NCI-H1694 (cell line): ENCODE results near the gene SPATA20.

Source experiments
- DNase-seq: peaks from one replicate; lab custom pipeline; 2025; lab: John Stamatoyannopoulos, UW

SPATA20 gene

GRCh38 chr17:50559674-50560184, 12.8 kb downstream of the SPATA20 start:
- DNase-seq: no peak

DNA sequence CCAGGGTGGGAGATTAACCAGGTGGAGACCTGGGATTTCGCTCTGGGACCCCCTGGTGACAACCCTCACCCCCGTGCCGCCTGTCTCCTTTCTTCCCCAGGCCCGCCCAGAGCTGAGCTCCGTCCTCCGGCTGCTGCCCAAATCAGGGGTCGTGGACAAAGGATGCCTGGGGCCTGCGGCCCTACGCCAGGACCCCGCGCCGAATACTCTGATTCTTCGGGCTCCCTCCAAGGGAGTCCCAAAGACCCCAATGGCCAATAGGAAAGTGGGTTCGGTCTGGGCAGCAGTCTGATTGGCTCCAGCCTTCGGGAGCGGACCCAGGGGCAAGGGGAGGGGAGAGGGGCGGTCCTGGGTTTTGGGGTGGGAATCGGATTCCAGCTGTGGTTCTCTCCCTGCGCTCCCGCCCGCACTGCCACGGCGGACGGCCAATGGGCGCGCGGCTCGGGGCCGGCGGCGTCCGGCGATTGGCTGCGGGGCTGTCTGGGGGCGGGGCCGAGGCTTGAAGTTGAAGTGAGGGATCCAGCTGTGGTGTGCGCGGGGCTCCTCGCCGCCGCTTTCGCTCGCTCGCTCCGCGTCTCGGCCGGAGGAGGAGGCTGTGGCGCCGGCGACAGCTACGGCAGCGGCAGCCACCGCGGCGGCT, 13.3 kb downstream of the SPATA20 start, which contains the start of gene CACNA1G:
Gene CACNA1G, plus strand, starts transcription at position 531 of the 640 bp plus-strand sequence. CDS start 745 bp downstream, outside the sequence.
- peak; percentile 80 for DNase-seq

DNA sequence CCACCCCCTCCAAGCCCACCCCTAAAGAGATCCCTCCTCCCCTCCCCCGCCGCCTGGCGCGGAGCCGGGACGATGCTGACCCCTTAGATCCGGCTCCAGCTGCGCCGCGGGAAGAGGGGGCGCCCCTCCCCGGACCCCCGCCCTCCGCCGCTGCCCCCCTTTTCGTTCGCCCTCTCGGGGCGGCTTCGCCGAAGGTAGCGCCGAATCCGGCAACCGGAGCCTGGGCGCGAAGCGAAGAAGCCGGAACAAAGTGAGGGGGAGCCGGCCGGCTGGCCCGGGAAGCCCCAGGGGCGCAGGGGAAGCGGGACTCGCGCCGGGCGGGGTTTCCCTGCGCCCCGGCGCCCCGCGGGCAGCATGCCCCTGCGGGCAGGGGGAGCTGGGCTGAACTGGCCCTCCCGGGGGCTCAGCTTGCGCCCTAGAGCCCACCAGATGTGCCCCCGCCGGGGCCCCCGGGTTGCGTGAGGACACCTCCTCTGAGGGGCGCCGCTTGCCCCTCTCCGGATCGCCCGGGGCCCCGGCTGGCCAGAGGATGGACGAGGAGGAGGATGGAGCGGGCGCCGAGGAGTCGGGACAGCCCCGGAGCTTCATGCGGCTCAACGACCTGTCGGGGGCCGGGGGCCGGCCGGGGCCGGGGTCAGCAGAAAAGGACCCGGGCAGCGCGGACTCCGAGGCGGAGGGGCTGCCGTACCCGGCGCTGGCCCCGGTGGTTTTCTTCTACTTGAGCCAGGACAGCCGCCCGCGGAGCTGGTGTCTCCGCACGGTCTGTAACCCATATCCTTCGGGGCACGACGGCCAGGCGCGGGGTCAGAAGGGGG, 14.2 kb downstream of the SPATA20 start:
- DNase-seq: no peak

DNA sequence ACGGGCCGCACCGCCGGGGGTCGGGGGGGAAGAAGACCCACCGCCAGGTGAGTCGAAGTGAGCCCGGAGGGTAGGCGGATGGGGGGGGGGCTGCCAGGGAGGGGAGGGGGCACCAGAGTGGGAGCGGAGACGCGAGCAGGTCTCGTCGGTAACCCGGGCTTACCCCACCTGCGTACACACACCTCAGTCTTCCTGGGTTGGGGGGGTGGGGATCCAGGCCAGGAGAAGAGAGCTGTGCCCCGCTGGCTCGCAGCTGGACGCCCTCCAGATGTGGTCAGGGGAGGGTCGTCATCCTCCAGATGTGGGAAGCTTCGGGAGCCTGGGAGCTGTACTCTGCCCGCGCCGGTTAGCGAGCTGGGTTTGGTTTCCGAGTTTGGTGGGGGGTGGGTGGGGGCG, 14.8 kb downstream of the SPATA20 start:
- no peak for DNase-seq

- DNase-seq: no peak
These were observed 15.5 kb downstream of the SPATA20 start for GRCh38 chr17:50562242-50563091.

- no peak for DNase-seq
These were observed 16.1 kb downstream of the SPATA20 start for GRCh38 chr17:50563092-50563511.

DNA sequence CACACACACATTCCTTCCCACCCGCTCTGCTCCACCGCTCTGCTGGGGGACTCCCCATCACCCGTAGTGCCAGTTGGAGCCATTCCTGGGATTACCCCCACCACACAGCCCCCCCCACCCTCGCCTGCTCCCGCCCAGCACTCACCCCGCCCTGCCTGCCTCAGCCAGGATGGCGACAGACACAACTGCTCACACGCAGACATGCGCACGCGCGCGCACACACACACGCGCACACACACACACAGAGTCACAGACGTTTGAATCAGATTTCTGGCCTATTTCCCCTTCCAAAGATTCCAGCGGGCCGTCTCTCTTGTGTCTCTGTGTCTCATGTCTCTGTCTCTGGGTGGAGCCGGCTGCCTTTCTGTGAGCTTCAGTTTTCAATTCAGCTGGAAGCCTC, 17.9 kb downstream of the SPATA20 start:
- DNase-seq: peak; percentile 68

DNA sequence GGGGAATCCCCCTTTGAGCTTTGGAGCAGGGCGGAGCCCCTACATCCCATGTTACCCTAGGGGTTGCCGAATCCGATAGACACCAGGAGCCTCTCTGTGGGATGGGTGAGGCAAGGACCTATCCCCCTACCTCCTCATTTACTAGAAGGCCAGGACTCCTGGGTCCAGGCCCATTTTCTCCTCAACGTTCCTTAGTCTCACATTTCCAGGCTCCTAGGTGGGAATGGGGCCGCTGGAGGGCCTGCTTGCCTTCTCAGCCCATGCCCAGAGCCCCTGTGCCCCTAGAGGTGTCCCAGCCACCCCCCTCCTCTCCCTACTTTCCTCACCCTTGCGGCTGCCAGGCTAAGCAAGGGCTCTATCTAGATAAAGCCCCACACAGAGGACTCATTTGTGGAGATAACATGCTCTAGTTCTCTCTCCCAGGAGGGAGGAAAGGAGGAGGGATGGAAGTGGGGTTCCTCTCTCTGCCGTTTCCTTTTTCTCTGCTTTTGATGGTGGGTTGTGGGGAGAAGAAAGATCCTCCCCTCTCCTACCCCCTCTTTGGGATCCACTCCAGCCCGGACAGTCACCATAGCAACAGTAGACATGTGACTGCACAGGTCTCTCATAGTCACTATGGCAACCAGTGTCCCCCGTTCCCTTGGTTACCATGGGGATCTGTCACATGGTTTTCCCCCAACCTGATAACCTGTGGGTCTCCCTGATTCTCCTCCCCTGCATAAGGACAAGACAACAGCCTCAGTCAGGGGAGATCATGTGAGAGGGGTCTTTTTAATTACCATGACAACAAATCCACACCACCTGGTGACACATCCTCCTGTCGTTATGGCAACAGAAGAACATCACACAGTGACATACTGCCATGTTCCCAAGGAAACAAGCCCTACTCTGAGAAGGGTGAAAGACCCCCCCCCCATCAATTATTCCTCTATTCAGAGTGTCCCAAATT, 18.7 kb downstream of the SPATA20 start:
- peak; percentile 55 for DNase-seq

- DNase-seq: no peak
These were observed 19.9 kb downstream of the SPATA20 start for GRCh38 chr17:50566886-50567285.

DNA sequence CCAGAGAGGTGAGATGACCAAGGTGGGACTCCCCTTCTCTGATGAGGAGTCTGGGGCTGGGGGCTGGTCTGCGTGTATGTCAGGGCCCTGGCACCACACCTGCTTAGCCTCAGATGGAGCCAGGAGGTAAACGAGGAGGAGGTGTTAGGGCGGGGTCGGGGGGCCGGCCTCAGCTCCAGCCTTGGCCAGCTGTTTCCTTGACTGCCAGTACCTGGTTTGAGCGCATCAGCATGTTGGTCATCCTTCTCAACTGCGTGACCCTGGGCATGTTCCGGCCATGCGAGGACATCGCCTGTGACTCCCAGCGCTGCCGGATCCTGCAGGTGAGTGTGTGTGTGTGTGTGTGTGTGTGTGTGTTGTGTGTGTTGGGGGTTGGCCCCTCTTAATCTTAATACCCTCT, 21.7 kb downstream of the SPATA20 start:
- no peak for DNase-seq

GRCh38 chr17:50569592-50569991, 22.6 kb downstream of the SPATA20 start:
- DNase-seq: no peak

GRCh38 chr17:50570032-50570431, 23.1 kb downstream of the SPATA20 start:
- no peak for DNase-seq

DNA sequence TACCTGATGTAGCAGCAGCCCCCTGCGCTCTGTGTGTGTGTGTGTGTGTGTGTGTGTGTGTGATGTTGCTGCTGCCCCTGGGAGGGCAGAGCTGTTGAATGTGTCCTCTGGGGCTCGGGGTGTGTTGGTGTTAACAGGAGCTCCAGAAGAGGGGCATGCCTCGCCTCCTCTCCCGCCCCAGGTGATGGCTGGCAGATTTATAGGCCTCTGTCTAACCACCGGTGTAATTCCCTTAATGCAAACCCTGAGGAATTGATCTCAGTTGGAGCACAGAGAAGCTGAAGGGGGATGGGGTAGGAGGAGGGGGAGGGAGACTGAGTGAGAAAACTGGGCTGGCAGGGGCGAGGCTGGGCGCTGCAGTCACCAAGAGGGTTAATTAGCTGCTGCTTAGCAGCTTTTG, 23.6 kb downstream of the SPATA20 start:
- no peak for DNase-seq

- no peak for DNase-seq
These were observed 24.7 kb downstream of the SPATA20 start for GRCh38 chr17:50571681-50572080.

GRCh38 chr17:50572541-50572940, 25.6 kb downstream of the SPATA20 start:
- no peak for DNase-seq

DNA sequence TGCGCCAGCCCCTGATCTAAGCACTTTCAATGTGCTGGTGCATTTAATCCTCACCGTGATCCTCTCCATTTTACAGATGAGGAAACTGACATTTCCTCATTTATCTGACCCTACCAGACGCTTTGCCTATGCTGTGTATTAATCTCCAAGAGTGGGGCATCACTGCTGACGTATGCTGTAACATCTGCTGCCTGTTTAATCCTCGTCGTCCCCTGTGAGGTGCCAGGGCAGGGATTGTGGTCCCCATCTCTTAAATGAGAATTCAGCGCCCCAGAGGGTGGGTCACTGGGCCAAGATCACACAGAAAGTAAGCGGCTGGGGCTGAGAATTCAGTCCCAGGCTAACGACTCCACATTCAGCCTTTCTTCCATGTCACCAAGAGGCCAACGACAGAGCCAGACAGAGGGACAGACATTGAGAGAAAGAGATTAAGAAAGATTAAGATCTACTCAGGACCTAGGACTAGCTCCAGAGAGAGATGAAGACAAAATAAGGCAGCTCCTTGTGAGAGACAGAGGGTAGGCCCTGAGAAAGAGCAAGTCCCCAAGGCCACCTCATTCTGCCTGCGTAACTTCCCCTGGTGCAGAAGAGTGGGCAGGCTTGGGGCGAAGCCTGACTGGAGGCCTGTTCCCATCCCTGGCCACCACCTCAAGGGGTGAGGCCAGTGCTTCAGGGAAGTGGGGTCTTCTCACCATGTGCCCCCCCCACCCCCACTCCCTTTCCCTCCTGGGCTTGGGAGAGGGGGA, 27.1 kb downstream of the SPATA20 start:
- DNase-seq: no peak

GRCh38 chr17:50575581-50576210, 28.7 kb downstream of the SPATA20 start:
- DNase-seq: no peak

DNA sequence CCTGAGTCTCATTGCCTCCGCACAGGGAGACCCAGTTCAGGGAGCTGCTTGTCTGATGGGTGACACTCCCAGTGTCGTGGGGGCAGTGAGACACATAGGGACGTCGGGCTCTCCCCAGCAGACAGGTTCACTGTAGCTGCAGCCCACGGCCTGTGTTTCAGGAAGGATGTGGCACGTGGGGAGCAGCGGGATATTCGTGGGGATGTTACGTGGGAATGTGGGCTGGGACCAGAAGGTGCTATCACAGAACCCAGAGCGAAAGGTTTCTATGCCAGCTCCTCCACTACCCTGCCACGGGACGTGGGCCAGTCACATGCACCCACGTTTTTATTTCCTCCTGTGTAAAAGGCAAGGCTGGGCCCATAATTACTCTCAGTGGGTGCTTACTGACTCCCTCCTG, 29.9 kb downstream of the SPATA20 start:
- DNase-seq: no peak

DNA sequence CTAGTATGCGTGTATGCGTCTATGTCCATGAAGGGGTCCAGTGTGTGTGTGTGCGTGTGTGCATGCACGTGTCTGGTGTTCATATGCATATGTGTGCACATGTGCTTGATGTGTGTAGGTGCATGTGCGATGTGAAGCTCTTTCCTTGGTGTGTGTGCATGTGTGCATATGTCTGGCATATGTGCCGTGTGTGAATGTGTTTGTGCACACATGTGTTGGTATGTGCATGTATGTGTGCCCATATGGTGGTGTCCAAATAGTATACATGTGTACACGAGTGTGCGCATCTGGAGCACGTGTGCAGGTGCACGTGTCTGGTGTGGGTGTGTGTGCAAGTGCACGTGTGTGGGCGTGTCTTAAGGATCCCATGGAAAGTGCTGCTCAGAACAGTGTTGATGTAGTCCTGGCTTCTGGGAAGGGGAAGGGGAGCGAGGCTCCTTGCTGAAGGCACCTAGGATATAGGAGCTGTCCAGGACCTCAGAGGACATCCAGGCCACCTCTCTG, 30.5 kb downstream of the SPATA20 start:
- no peak for DNase-seq

DNA sequence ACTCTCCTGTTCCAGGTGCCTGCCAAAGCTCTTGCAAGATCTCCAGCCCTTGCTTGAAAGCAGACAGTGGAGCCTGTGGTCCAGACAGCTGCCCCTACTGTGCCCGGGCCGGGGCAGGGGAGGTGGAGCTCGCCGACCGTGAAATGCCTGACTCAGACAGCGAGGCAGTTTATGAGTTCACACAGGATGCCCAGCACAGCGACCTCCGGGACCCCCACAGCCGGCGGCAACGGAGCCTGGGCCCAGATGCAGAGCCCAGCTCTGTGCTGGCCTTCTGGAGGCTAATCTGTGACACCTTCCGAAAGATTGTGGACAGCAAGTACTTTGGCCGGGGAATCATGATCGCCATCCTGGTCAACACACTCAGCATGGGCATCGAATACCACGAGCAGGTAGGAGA, 31.2 kb downstream of the SPATA20 start:
- no peak for DNase-seq
